Neural progenitor cell (in vitro differentiated cells): ENCODE measurements around the gene HPF1. TPM values are rescaled to one million over a fixed set of nuclear protein-coding genes. Genes with fewer than 3 reads are reported as not detected.

ENCODE experiments used
- DNase-seq: peaks from one replicate; pipeline ENCODE4 v3.0.0-alpha.2; 2016; ENCODE audit warnings: low spot score
- H2AFZ ChIP-seq: fragments of 200-600 bp; sonication (generic); replicated peaks from 2 replicates; pipeline ENCODE4 v1.6.1; 2016; ENCODE audit warnings: antibody characterized with exemption
- H3F3A ChIP-seq: fragments of 200-600 bp; sonication (generic); 2 replicates; pipeline ENCODE4 v1.6.1; 2016; ENCODE audit warnings: antibody characterized with exemption, low read depth
- H3K27ac ChIP-seq: fragments of 200-600 bp; sonication (generic); 2 replicates; pipeline ENCODE4 v1.5.1; 2016; ENCODE audit warnings: mild to moderate bottlenecking
- H3K27me3 ChIP-seq: fragments of 200-600 bp; sonication (generic); 2 replicates; pipeline ENCODE4 v1.6.1; 2016; ENCODE audit warnings: mild to moderate bottlenecking, moderate library complexity
- H3K36me3 ChIP-seq: fragments of 200-600 bp; sonication (generic); 2 replicates; pipeline ENCODE4 v1.5.1; 2016
- H3K4me1 ChIP-seq: fragments of 200-600 bp; sonication (generic); 2 replicates; pipeline ENCODE4 v1.6.1; 2016; ENCODE audit warnings: mixed run types
- H3K4me2 ChIP-seq: fragments of 200-600 bp; sonication (generic); 2 replicates; pipeline ENCODE4 v1.6.1; 2016
- H3K4me3 ChIP-seq: fragments of 200-600 bp; sonication (generic); 2 replicates; pipeline ENCODE4 v1.5.1; 2016
- H3K79me2 ChIP-seq: fragments of 200-600 bp; sonication (generic); 2 replicates; pipeline ENCODE4 v1.6.1; 2016; ENCODE audit warnings: low read depth
- H3K9ac ChIP-seq: fragments of 200-600 bp; sonication (generic); 2 replicates; pipeline ENCODE4 v1.6.1; 2016
- H3K9me3 ChIP-seq: fragments of 200-600 bp; sonication (generic); 2 replicates; pipeline ENCODE4 v1.5.1; 2016; ENCODE audit warnings: low read depth
- H4K20me1 ChIP-seq: fragments of 200-600 bp; sonication (generic); 2 replicates; pipeline ENCODE4 v1.6.1; 2016; ENCODE audit warnings: low read depth
- H3K27ac Mint-ChIP-seq: 3 replicates; pipeline ENCODE4 v1.8.0; 2021; ENCODE audit warnings: mixed read lengths
- H3K27me3 Mint-ChIP-seq: 2 replicates; pipeline ENCODE4 v1.8.0; 2022; ENCODE audit warnings: low read depth, mild to moderate bottlenecking, inconsistent platforms, moderate library complexity, mixed read lengths; ENCODE audit not compliant: insufficient read depth
- H3K36me3 Mint-ChIP-seq: 3 replicates; pipeline ENCODE4 v1.8.0; 2021; ENCODE audit warnings: mixed read lengths
- H3K4me1 Mint-ChIP-seq: 3 replicates; pipeline ENCODE4 v1.8.0; 2021; ENCODE audit warnings: mixed read lengths
- H3K4me3 Mint-ChIP-seq: 3 replicates; pipeline ENCODE4 v1.8.0; 2021; ENCODE audit warnings: mild to moderate bottlenecking, moderate library complexity, mixed read lengths
- H3K9me3 Mint-ChIP-seq: 3 replicates; pipeline ENCODE4 v1.8.0; 2020; ENCODE audit warnings: mixed read lengths
- EZH2 ChIP-seq: fragments of 200-600 bp; sonication (generic); IDR thresholded peaks from 2 replicates; pipeline ENCODE4 v1.6.1; 2017; ENCODE audit warnings: antibody characterized with exemption, mild to moderate bottlenecking, moderate library complexity
- EZH2phosphoT487 ChIP-seq: fragments of 200-600 bp; sonication (generic); IDR thresholded peaks from 2 replicates; pipeline ENCODE4 v1.6.1; 2017; ENCODE audit warnings: antibody characterized with exemption
- total RNA-seq: library from RNA; depleted of rRNA; stranded (reverse); fragments of >200 nt; gene quantifications from 2 replicates; pipeline ENCODE4 v1.2.3, GENCODE V29; 2015; ENCODE audit warnings: low replicate concordance
- TF ChIP-seq, protein P1 (sequence below): fragments of 200-600 bp; sonication (generic); IDR thresholded peaks from 2 replicates; pipeline ENCODE4 v1.5.1; 2017; ENCODE audit warnings: antibody characterized with exemption, mild to moderate bottlenecking

The HPF1 gene
- total RNA-seq, 1 donor from 2014 or later = 131 TPM

DNA sequence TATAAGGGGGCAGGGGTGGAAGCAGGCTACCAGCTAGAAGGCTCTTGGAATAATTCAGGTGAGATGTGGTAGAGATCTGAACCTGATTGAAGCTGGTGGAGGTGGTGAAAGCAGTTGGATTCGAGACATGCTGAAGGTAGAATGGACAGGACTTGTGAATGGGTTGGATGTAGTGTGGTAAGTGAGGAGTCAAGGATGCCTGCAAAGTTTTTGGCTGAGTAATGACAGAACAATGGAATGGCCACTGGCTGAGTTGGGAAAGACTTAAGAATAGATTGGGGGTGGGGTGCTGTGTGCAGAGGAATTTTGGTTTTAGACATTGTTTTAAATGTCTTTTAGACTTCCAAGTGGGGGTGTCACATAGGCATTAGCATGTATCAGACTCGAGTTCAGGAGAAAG is 33.5 kb downstream of the HPF1 start:
- Histone ChIP-seq H2AFZ (no peak overlapping the region), H3K9ac (no peak overlapping the region), H3K27me3 (no peaks in the 10 kb centered on the region), H3K4me1 (peaks cover 9% of the 10 kb centered on the region), H3K9me3 (no peaks in the 10 kb centered on the region), H3K79me2 (no peaks in the 10 kb centered on the region), H3K36me3 (peaks cover 4% of the 10 kb centered on the region), H3K27ac (no peak overlapping the region), H3F3A (peaks cover 6% of the 10 kb centered on the region), H3K4me2 (no peak overlapping the region), H3K4me3 (no peak overlapping the region), H4K20me1 (peaks cover 4% of the 10 kb centered on the region)
- Mint-ChIP-seq H3K4me3 (no peak overlapping the region), H3K27me3 (no peaks in the 10 kb centered on the region), H3K27ac (no peak overlapping the region), H3K36me3 (peaks cover 5% of the 10 kb centered on the region), H3K4me1 (no peaks in the 10 kb centered on the region), H3K9me3 (no peaks in the 10 kb centered on the region)
- DNase-seq = peak; percentile 15
- TF ChIP-seq EZH2phosphoT487 = no peak
- TF ChIP-seq, protein P1, sequence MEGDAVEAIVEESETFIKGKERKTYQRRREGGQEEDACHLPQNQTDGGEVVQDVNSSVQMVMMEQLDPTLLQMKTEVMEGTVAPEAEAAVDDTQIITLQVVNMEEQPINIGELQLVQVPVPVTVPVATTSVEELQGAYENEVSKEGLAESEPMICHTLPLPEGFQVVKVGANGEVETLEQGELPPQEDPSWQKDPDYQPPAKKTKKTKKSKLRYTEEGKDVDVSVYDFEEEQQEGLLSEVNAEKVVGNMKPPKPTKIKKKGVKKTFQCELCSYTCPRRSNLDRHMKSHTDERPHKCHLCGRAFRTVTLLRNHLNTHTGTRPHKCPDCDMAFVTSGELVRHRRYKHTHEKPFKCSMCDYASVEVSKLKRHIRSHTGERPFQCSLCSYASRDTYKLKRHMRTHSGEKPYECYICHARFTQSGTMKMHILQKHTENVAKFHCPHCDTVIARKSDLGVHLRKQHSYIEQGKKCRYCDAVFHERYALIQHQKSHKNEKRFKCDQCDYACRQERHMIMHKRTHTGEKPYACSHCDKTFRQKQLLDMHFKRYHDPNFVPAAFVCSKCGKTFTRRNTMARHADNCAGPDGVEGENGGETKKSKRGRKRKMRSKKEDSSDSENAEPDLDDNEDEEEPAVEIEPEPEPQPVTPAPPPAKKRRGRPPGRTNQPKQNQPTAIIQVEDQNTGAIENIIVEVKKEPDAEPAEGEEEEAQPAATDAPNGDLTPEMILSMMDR = no peak
- TF ChIP-seq EZH2 = no peak

DNA sequence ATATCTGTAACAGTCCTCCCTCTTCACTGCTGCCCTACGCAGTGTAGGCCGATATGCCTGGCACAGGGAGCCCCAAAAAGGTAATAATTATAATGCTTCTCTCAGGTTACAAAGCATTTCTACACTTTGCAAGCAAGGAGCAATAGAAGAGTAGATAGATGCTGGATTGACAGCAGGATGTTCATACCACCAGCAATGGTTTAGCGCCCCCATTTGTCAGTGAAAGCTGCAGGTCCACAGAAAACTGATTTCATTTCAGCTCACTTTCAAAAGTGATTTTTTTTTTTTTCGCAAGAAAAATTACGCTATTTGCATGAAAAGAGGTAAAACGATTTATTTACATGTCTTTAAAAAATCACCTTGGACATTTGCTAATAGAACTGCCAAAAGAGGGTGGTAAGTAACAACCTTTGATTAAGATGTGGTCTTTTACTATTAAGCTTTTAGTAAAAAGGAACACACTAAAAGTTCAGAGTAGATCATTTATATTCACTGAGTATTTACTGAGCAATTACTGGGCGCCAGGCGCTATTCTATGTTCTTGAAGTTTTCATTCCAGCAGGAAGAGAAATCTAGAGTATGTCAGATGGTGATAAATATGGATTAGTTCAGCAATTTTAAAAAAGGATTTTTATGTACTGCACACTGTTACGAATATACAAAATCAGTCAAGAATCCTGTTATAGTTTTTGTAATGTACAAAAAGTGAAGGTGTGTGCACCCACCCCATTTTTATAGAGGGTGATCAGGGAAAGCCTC is 34.4 kb downstream of the HPF1 start:
- Histone ChIP-seq H3K9me3 (no peaks in the 10 kb centered on the region), H2AFZ (no peak overlapping the region), H3K9ac (no peak overlapping the region), H3K4me3 (no peak overlapping the region), H3K27ac (no peak overlapping the region), H3K4me2 (no peak overlapping the region), H4K20me1 (peaks cover 4% of the 10 kb centered on the region), H3K27me3 (no peaks in the 10 kb centered on the region), H3K36me3 (peaks cover 4% of the 10 kb centered on the region), H3F3A (peaks cover 6% of the 10 kb centered on the region), H3K4me1 (peaks cover 9% of the 10 kb centered on the region), H3K79me2 (no peaks in the 10 kb centered on the region)
- TF ChIP-seq, protein P1 = peak; percentile 51
- no peak for TF ChIP-seq EZH2phosphoT487
- peak; percentile 33 for DNase-seq
- no peak overlapping the region for H3K27ac Mint-ChIP-seq
- H3K27me3 Mint-ChIP-seq = no peaks in the 10 kb centered on the region
- H3K9me3 Mint-ChIP-seq = no peaks in the 10 kb centered on the region
- H3K36me3 Mint-ChIP-seq = peaks cover 8% of the 10 kb centered on the region
- no peak overlapping the region for H3K4me3 Mint-ChIP-seq
- peaks cover 3% of the 10 kb centered on the region for H3K4me1 Mint-ChIP-seq

DNA sequence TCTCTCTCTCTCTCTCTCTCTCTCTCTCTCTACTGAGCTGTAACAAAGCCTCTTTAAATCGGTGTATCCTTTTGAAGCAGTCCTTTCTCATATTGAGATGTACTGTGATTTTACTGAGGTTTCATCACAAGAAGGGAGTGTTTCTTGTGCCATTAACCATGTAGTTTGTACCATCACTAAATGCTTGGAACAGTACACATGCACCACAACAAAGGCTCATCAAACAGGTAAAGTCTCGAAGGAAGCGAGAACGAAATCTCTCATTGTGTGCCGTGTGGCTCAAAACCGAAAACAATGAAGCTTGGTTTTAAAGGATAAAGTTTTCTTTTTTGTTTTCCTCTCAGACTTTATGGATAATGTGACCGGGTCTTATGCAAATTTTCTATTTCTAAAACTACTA is 37.2 kb downstream of the HPF1 start:
- Mint-ChIP-seq H3K4me1 (peaks cover 3% of the 10 kb centered on the region), H3K27me3 (no peaks in the 10 kb centered on the region), H3K4me3 (no peak overlapping the region), H3K36me3 (peaks cover 8% of the 10 kb centered on the region), H3K27ac (no peak overlapping the region), H3K9me3 (no peaks in the 10 kb centered on the region)
- Histone ChIP-seq H3K4me3 (no peak overlapping the region), H3K27ac (no peak overlapping the region), H3K9ac (no peak overlapping the region), H3F3A (peaks cover 6% of the 10 kb centered on the region), H3K9me3 (no peaks in the 10 kb centered on the region), H3K79me2 (no peaks in the 10 kb centered on the region), H2AFZ (no peak overlapping the region), H4K20me1 (peaks cover 4% of the 10 kb centered on the region), H3K36me3 (peaks cover 5% of the 10 kb centered on the region), H3K4me1 (peaks cover 9% of the 10 kb centered on the region), H3K4me2 (no peak overlapping the region), H3K27me3 (no peaks in the 10 kb centered on the region)
- DNase-seq = no peak
- TF ChIP-seq, protein P1 = no peak
- no peak for TF ChIP-seq EZH2
- no peak for TF ChIP-seq EZH2phosphoT487
